ENCODE measurements around the gene STUM. TPM values are rescaled to one million over a fixed set of nuclear protein-coding genes. Genes with fewer than 3 reads are reported as not detected.

The STUM gene
- total and polyA plus RNA-seq, 2 of the 8 experiments (the other 6 are each of a cell fraction or from before 2014, with no cell fraction given) = 0.76 to 1.2 TPM

DNA sequence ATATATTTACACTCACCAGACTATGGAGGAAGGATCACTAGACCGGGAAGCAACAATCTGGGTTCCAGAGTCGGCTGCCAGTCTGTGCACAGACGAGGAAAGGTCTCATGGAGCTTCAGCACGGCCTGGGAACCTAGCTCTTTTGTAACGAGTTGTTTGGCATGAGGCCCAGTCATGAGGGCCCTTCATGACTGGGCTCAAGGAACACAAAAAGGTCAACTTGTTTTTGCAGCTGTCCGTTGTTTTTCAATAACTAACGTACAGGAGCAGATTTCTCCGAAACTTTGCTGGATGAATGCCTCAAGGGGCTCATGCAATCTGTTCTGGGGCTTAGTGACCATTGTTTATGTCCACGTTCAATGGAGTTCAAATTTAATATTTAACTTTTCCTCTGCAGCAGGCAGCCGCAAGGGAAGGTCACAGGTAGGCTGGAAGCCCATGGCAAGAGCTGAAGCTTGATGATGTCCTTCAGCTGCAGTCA, 5.9 kb upstream of the STUM start:
- Histone ChIP-seq H4K5ac (ENCODE audit: insufficient read length, low read depth, low read length) (no peak overlapping the region), H3K36me3 (ENCODE audit: control insufficient read depth in 2 of 4, insufficient read depth in 4 of 4, low read length in 3 of 4) (no peaks in the 10 kb centered on the region), H3K79me2 (ENCODE audit: control insufficient read depth in 1 of 2, insufficient read depth in 2 of 2, low read length in 2 of 2) (no peaks in the 10 kb centered on the region), H2BK5ac (ENCODE audit: low read depth, low read length) (no peak overlapping the region), H4K20me1 (replicated peaks in 1 of 2; ENCODE audit: control insufficient read depth in 1 of 2, insufficient read depth in 2 of 2, low read length in 2 of 2) (no peaks in the 10 kb centered on the region), H2BK120ac (replicated peaks; ENCODE audit: low read depth, low read length) (no peak overlapping the region), H2BK20ac (ENCODE audit: low read length) (no peak overlapping the region), H3K4ac (replicated peaks; ENCODE audit: insufficient read length, low read depth, low read length) (no peak overlapping the region), H3K27ac (ENCODE audit: low read depth, low read length) (no peak overlapping the region), H2BK12ac (ENCODE audit: low read depth, low read length) (no peak overlapping the region), H3K9me3 (ENCODE audit: insufficient read depth in 2 of 2, low read depth in 1 of 2, low read length in 1 of 2) (no peaks in the 10 kb centered on the region), H2BK15ac (ENCODE audit: low read length) (no peak overlapping the region), H3K18ac (ENCODE audit: extremely low read depth, low read length) (no peak overlapping the region), H3K9ac (replicated peaks in 1 of 4; ENCODE audit: extremely low read depth in 1 of 4, low read depth in 3 of 4, low read length in 3 of 4) (no peak overlapping the region), H3K27me3 (replicated peaks in 1 of 4; ENCODE audit: control insufficient read depth in 3 of 4, extremely low read depth in 1 of 4, insufficient read depth in 3 of 4, low read length in 3 of 4) (peaks cover 0 to 22% (median 21%) of the 10 kb centered on the region in 4 experiments; a peak in 6 of 7 replicates), H3K56ac (replicated peaks; ENCODE audit: insufficient read length, low read depth, low read length) (no peak overlapping the region), H3K4me2 (ENCODE audit: insufficient read depth in 1 of 2, low read depth in 2 of 2, low read length in 2 of 2) (no peak overlapping the region), H3K79me1 (ENCODE audit: low read depth, low read length) (no peaks in the 10 kb centered on the region), H2AFZ (ENCODE audit: low read length) (no peak overlapping the region), H3K23me2 (ENCODE audit: low read depth, low read length) (no peaks in the 10 kb centered on the region), H4K91ac (replicated peaks; ENCODE audit: insufficient read length, low read length) (no peak overlapping the region), H3K4me3 (ENCODE audit: extremely low read depth in 1 of 4, insufficient read depth in 2 of 4, low read depth in 3 of 4, low read length in 4 of 4) (no peak overlapping the region), H4K8ac (ENCODE audit: extremely low read depth, insufficient read depth, low read length) (no peak overlapping the region), H3K4me1 (replicated peaks in 1 of 4; ENCODE audit: control insufficient read depth in 3 of 4, insufficient read depth in 4 of 4, low read length in 3 of 4) (no peaks in the 10 kb centered on the region; a peak in 1 of 7 replicates), H3K14ac (ENCODE audit: insufficient read length) (no peak overlapping the region), H2AK5ac (ENCODE audit: low read depth, low read length) (no peak overlapping the region), H3K23ac (ENCODE audit: insufficient read length) (no peak overlapping the region)
- 90% methylated on average over 10 of the region's 10 CpGs; no CpG with 5 or more reads in 1 of the 2 experiments for WGBS, 2 experiments (ENCODE audit: extremely low coverage in 1 of 2, insufficient coverage in 1 of 2, insufficient read length in 1 of 2, insufficient replicate concordance in 2 of 2, low coverage in 1 of 2, low lambda C conversion rate in 2 of 2, missing lambda C conversion rate in 1 of 2)
- FAIRE-seq (no peak), DNase-seq (ENCODE audit: low read depth in 1 of 2, low spot score in 2 of 2) (no peak)
- POLR2A ChIA-PET (ENCODE audit: partially characterized antibody) = interaction anchor here (0.7 kb wide), 1 partner anchor 10 kb away, joined by 4 read pairs; no protein-coding TSS in a partner anchor
- CTCF ChIA-PET (ENCODE audit: partially characterized antibody) = interaction anchor here (0.9 to 4.8 kb wide), 7 partner anchors 13 to 157 kb away, joined by 3 to 23 read pairs (median 4); no protein-coding TSS in a partner anchor
- TF ChIP-seq NRF1 (IDR thresholded peaks at IDR 0.05; ENCODE audit: low read depth, low read length) = no peak
- TF ChIP-seq NANOG (IDR thresholded peaks at IDR 0.05; ENCODE audit: insufficient read depth, low read depth, low read length, poor library complexity, severe bottlenecking) = no peak
- TF ChIP-seq RFX5 (IDR thresholded peaks at IDR 0.05; ENCODE audit: borderline replicate concordance, low read depth, low read length) = no peak
- TF ChIP-seq SAP30 (IDR thresholded peaks at IDR 0.05; ENCODE audit: insufficient read depth, insufficient replicate concordance, low read length) = no peak
- TF ChIP-seq, protein P1, sequence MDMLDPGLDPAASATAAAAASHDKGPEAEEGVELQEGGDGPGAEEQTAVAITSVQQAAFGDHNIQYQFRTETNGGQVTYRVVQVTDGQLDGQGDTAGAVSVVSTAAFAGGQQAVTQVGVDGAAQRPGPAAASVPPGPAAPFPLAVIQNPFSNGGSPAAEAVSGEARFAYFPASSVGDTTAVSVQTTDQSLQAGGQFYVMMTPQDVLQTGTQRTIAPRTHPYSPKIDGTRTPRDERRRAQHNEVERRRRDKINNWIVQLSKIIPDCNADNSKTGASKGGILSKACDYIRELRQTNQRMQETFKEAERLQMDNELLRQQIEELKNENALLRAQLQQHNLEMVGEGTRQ (IDR thresholded peaks at IDR 0.05; ENCODE audit: low read length) = no peak
- no peak for TF ChIP-seq TEAD4 (IDR thresholded peaks at IDR 0.05; ENCODE audit: low read depth, low read length)
- TF ChIP-seq JUND (IDR thresholded peaks at IDR 0.05; ENCODE audit: low read length) = no peak
- no peak for TF ChIP-seq KDM4A (IDR thresholded peaks at IDR 0.05; ENCODE audit: low read depth, low read length, severe bottlenecking)
- TF ChIP-seq CREB1 (IDR thresholded peaks at IDR 0.05) = no peak
- TF ChIP-seq TBP (IDR thresholded peaks at IDR 0.05; ENCODE audit: low read depth, low read length) = no peak
- no peak for TF ChIP-seq BACH1 (IDR thresholded peaks at IDR 0.05; ENCODE audit: low read length)
- no peak for TF ChIP-seq POU5F1 (IDR thresholded peaks at IDR 0.05; ENCODE audit: low read depth, low read length)

Measured in H1 (cell line).